Anterior cingulate cortex (tissue), 58 donors: Measurements from ENCODE around the gene PDXP.

ENCODE experiments used
- DNase-seq, 58 donors: peaks; one replicate each; lab custom pipeline; 2025; lab: John Stamatoyannopoulos, UW

Gene PDXP

DNA sequence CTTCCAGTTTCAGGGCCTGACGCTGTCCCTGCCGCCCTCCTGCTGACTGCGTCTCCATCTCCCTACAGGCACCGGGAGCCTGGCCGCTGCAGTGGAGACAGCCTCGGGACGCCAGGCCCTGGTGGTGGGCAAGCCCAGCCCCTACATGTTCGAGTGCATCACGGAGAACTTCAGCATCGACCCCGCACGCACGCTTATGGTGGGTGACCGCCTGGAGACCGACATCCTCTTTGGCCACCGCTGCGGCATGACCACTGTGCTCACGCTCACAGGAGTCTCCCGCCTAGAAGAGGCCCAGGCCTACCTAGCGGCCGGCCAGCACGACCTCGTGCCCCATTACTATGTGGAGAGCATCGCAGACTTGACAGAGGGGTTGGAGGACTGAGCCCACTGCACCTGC, 7.0 kb downstream of the PDXP start:
- no peak for DNase-seq

DNA sequence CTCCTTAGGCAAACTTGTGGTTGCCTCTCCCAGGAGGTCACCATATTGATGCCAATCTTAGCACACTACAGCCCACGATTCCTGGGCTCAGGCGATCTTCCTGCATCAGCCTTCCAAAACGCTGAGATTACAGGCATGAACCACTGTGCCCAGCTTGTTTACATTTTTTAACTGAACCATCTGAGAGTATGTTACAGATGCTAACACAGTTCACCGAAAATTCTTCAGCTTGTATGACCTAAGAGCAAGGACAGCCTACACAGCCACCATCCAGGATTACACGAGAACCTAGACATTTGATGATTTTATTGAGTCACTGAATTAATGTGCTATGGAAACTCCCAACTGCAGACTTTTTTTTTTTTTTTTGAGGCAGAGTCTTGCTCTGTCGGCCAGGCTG, 11.1 kb downstream of the PDXP start:
- no peak for DNase-seq

DNA sequence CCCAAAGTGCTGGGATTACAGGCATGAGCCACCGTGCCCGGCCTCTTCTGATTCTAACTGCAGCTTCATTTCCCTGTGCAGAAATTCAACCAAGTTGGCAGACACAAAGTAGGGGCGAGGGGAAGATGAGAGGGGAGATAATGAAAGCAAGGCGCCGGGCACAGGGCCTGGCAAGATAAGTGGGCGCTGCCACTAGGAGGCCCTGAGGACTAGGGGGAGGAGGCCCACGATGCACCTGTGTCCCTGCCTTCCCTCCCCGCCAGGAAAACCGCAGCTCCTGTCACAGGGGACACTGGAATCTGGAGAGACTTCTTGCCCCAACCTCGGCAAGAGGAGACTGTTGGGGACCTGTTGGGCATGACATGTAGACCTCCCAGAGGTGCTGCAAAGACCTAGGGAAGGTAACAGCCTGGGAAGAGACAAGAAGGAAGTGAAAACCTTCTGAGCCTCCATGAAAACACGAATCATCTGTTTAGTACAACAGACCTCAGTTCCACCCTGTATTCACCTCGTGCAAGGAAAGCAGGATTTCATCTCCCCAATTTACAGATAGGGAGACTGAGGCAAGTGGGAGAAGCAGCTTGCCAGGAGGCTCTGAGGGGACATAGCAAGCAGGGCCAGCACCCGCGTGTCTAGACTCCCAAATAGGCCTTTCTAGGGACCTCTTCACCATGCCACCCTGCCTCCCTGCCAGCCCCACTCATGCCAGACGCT, 13.8 kb downstream of the PDXP start:
- no peak for DNase-seq

DNA sequence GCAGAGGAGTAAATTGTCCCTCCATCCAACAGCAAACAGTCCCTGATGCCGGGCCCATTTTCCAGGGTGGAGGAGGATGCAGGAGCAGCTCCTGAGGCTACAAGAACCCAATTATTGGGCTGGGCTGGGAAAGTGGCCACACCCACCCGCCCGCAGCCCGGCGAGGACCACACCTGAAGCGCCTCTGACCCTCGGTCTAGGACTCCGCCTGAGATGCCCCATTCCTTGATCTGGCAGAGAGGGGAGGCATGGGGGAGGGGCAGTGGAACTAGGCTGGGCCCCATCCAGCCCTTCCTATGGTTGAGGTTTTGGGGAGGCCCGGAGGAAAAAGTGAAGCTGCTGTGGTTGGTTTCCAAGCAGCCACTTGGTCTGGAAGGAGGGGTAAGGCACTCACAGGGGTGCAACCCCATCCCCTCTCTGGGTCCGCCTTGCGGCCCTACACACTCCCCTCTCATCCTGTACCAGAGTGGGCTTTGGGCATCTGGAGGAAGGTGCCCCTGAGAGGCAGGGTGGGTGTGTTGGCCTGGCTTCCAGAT, 14.5 kb downstream of the PDXP start:
- DNase-seq: no peak

DNA sequence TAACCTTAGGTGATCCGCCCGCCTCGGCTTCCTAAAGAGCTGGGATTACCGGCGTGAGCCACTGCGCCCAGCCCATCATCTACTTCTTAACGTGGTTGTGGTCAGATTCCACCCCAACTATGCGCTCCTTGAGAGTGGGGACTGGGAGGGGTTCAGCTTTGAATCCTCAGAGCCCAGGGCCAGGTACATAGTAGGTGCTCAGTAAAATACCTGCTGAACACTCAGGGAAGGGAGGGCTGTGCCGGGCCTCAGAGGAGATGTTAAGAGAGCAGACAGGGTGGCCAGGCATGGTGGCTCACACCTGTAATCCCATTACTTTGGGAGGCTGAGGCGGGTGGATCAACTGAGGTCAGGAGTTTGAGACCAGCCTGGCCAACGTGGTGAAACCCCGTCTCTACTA, 15.7 kb downstream of the PDXP start:
- DNase-seq: no peak

DNA sequence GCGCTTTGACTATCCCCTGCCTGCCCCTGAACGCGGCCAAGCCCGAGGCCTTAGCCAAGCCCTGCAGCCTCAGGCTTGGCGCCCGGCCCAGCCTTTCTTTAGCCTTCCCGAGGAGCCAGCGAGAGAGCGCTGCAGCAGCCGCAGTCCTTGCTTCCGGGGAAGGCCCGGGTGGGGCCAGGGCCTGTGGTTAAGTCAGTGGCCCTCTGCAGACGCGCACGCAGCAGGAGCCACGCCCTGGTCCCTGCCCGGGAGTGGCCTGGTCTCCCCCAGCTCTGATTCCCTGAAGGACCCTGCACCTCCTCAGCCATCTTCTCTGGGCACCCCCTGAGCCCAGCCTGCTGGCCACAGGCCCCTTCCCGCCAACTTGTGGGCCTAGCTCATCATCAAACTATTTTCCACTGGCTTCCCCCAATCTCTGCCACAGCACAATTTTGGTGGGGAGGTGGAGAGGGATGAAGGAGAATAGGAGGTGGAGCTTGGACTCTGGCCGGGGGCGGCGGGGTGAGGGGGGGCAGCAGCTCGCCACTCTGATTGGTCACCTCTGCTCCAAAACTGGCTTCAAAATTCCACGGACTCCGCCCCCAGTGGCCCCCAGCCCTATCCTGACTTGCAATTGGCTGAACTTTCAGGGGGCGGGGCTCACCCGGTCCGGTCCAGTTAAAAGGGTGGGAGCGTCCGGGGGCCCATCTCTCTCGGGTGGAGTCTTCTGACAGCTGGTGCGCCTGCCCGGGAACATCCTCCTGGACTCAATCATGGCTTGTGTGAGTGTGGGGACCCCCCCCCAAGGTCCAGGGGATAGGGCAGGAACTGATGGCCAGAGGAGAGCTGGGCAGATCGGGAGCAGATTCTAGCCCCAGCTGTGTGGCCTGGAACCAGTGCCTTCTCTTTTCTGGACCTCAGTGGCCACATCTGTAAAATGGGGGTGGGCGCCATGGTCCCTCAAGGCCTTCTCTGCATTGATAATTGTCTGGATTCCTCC, 16.7 kb downstream of the PDXP start, which contains the start of gene LGALS1:
Gene LGALS1 (plus strand): TSS at position 686 of the 979 bp plus-strand sequence. CDS start 67 bp downstream, at position 753.
- DNase-seq: peak in 56 of 58 donors; percentile 28 to 91 (median 80)

DNA sequence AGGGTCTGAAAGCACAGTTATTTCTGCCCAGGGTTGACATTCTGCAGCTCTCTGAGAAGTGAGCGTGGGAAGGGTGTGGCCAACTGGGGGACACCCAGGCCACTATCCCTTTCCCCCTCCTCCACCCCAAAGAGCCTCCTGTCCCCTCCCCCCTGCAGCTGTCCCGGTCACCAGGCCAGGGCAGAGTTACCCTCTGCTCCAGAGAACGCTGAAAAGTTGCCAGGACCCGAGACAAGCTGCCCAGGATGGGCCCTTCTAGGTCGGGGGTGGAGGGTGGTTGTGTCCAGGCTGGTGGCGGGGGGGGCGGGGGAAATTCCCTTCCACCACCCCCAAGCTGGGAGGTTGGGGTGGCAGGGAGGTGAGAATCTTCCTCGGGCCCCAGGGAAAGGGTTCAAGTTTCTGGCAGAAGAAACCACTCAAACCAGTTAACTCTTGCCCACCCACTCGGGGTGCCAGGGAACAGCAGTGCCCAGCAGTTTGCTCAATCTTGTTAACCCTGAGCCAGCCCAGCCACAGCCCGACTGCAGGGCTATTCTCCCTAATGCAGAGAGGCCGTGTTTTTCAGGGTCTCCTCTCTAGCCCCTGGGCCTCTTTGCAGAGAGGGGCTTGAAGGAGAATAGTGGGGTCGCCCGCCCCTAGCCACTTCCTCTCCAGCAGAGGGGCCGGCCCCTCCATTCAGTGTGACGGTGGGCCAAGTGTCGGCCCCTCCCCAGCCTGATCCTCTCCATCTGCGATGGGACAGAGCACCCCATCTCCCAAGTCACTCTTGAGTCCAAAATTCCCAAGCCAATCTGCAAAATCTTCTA, 17.6 kb downstream of the PDXP start:
- DNase-seq: peak in 23 of 58 donors; percentile 10 to 66 (median 28)

DNA sequence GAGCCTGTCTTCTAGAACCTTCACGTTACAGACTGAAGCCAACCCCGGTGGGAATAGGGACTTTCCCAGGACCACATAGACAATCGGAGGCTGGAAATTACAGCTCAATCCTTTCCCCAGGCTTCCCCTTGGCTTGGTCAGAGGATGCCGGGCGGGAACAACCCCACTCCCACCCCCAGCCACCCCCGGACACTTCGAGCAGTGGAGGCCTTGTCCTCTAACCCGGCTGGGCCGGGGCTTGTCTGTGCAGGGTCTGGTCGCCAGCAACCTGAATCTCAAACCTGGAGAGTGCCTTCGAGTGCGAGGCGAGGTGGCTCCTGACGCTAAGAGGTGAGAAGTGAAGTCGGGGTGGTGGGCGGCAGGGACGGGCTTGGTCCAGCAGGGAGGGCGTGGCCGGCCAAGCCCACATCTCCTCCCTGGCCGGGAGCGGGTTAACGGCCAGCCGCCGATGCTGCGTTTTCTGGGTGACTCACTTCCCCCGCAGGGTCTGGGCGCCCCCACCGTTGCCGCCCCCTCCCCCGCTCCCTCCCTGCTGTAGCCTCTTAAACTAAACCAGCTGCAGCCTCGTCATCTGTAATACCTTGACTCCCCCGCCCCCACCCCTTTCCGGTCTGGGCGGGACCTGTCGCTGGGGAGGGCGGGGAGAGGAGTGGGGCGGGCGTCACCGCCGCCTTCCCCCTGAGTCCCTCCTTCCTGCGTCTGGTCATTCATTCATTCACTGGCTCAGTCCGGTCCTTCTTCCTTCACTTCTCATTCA, 18.4 kb downstream of the PDXP start:
- DNase-seq: peak in 47 of 58 donors; percentile 10 to 84 (median 38)

DNA sequence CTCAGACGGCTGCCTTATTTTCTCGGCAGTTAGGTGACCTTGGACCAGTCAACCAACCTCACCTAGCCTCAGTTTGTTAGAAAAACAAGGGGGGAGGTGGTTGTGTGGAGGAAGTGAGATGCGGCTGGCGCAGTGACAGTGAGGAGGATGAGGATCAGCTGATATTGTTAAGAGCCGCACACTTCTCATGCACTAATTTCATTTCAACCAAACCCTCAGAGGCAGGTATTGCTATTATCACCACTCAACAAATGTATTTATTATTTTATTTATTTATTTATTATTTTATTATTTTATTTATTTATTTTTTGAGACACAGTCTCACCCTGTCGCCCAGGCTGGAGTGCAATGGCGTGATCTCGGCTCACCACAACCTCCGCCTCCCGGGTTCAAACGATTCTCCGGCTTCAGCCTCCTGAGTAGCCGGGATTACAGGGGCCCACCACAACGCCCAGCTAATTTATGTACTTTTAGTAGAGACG, 19.0 kb downstream of the PDXP start:
- DNase-seq: no peak

DNA sequence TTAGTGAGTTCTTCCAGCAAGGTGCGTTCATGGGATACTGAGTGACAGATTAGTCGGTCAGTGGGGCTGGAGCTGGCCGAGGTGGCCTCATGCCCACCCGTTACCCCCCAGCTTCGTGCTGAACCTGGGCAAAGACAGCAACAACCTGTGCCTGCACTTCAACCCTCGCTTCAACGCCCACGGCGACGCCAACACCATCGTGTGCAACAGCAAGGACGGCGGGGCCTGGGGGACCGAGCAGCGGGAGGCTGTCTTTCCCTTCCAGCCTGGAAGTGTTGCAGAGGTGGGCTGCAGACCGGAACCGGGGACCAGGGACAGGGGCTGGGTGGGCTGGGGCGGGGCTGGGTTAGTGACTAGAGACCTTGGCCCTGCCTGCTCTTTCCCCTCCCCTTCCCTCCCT, 19.8 kb downstream of the PDXP start:
- DNase-seq: no peak

DNA sequence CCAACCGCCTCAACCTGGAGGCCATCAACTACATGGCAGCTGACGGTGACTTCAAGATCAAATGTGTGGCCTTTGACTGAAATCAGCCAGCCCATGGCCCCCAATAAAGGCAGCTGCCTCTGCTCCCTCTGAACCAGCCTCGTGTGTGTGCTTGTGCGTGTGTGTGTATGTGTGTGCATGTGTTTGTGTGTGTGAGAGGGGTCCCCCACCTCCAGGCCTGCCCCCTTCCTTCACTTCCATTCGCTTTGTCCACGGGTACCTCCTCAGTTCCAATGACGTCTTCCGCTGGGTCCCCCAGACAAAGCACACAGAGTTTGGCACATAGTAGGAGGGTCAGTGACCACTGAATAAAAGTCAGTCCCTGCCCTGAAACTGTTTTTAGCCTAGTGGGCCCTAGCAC, 21.1 kb downstream of the PDXP start:
- DNase-seq: no peak

DNA sequence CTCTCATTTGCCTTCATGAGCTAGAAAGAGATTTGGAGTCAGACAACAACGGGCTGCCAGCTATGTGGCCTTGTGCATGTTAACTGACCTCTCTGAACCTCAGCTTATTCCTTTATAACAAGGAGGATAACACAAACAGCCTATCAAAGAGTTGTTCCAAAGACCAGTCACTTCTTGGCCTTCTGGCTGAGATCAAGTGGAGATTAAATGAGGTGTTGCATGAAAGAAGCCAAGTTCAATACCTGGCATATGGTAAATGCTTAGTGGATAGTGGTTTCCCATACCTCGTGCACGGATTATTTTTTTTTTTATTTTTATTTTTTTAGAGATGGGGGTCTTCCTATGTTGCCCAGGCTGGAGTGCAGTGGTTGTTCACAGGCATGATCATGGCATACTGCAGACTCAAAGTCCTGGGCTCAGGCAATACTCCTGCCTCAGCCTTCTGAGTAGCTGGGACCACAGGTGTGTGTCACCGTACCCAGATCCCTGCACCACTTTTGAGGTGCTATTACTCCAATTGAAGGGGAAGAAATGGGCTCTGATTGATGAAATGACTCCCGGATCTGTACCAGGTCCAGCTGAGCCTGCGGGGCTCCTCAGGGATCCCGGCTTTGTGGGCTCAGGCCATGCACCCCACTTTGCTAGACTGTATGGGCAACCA, 21.8 kb downstream of the PDXP start:
- no peak for DNase-seq

DNA sequence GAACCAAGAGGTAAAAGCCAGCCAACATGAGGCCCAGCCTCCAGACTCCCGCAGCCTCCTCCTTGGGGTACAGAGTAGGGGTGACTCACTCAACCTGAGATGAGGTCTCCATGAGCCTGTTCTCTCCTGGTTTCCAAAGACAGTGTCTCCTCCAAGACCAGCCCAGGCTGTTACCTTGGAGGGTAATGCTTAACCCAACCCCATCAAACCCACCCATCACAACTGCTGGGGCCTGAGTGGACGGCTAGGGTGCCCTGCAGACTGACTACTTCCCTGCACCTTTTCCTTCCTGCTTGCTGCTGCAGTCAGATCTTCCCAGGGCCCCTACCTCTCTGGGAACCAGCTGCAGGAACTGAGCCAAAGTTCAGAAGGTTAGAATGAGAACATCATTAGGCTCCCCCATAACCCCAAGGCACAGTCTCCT, 22.5 kb downstream of the PDXP start:
- no peak for DNase-seq

DNA sequence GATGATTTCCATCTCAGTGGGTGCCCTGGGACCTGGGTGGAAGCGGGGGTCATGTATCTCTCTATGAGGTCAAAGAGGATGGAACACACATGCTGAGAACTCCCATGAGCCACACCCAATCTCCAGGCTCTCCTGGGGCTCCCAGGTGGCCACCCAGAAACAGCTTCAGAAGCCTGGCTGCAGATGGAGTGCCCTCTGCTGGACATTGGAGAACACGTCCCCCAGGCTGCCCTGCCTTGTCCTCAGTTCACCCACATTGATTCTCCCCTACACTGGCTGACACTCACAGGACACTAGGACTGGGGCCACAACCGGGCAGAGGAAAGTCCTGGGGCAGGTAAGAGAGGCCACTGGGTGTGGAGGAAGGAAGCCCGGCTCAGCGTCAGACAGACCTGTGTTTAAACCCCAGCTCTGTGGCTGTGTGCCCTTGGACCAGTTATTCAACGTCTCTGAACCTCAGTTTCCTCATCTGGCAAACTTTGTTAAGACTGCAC, 23.1 kb downstream of the PDXP start:
- DNase-seq: peak in 39 of 58 donors; percentile 7 to 73 (median 38)

DNA sequence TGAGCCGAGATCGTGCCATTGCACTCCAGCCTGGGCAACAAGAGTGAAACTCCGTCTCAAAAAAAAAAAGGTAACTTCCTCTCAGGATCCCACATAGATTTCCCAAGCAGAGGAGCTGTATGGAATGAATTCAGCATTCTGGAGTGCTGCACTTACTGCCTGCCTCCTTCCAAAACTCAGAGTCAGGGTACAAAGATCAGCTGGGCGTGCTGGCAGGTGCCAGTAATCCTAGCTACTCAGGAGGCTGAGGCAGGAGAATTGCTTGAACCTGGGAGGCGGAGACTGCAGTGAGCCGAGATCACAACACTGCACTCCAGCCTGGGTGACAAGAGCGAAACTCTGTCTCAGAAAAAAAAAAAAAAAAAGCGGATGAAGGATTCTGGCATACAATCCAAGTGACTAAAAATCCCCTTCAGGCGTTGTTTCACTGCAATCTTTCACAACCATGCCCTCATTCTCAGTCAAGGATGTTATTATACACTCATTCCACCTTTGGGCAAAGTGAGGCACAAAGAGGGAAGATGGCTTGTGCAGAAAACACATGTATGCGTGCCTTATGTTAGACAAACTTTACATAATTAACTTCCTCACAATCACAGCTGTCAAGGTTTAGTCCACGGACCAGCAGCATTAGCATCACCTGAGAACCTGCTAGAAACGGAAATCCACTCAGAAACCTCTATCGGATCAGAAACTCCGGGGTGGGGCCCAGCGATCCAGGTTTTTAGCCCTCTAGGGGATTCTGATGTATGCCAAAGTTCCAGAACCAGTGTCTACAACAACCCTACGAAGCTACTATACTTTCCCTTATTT, 26.5 kb downstream of the PDXP start:
- no peak for DNase-seq

DNA sequence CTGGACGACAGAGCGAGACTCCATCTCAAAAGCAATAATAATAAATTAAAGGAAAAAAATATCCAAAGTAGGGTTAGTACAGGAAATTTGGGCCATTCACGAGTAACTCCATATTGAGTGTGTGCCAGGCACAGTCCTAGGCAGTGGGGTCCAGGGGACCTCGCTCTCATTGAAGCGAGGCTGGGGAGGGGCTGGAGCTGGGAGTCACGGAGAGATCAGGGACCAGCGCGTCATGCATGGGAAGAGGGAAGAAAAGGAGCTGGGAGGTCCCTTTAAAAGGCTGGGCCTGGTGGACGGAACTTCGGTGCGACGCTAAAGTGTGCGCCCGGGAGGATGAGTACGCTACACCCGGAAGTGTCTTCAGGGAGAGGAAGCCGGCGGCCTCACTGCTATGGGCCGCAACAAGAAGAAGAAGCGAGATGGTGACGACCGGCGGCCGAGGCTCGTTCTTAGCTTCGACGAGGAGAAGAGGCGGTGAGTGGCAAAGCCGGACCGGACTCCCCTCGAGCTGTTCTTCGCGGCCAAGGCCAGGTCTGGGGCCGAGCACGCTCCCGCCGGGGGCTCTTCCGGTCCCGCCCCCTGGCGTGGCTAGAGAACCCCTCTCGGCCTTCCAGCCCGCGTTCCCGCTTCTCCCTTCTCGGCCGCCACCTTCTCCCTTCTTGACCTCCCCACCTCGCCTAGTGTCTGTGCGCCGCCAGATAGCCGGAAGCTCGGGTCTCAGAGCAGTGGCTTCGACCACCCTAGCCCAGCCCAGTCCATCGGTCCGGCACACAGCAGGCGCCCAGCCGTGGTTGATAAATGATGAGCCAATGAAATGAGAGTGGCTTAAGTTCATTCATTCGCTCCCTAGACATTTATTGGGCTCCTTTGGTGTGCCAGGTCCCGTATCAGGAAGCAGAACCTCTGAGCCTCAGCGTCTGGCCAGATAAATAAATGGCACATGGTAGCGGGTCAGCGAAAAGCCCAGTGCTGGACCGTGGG, 27.8 kb downstream of the PDXP start, which contains the start of gene NOL12:
Gene NOL12 (plus strand): TSS at position 342 of the 981 bp plus-strand sequence. CDS start 50 bp downstream, at position 392.
- DNase-seq: peak in 57 of 58 donors; percentile 51 to 90 (median 76)
